ENCODE results near the gene GOLGA6L7. TPM values are rescaled to one million over a fixed set of nuclear protein-coding genes. Genes with fewer than 3 reads are reported as not detected.
"Not testable (repeated sequence)": the region's sequence is repeated elsewhere in the genome, so short reads cannot be mapped to it uniquely, and the experiment has no call there.

The GOLGA6L7 gene
- total RNA-seq, 1 donor from 2014 or later: not detected

GRCh38 chr15:28794231-28794630, 54.2 kb downstream of the GOLGA6L7 start:
- H3K9me3 Mint-ChIP-seq; H3K36me3 Mint-ChIP-seq (ENCODE audit: low read depth); DNase-seq (ENCODE audit: low read depth, low spot score); H3K27me3 Mint-ChIP-seq (ENCODE audit: low read depth); H3K27ac Mint-ChIP-seq (ENCODE audit: unreplicated experiment); H3K4me1 Mint-ChIP-seq; H3K4me3 Mint-ChIP-seq: not testable (repeated sequence)
- peak; percentile 55 for TF ChIP-seq CTCF (conservative IDR thresholded peaks at IDR 0.05)

Other genes with a start within 250 kb of the GOLGA6L7 start
- gene GOLGA8M, start 136.2 kb downstream of the GOLGA6L7 start, total RNA-seq: 0.40 and 0.82 TPM in 2 replicates
- gene APBA2, start 37.3 kb upstream of the GOLGA6L7 start, total RNA-seq: 78.6 and 79.9 TPM in 2 replicates